NCI-H128 (cell line): ENCODE results near the gene OCA2.
"Not testable (repeated sequence)": the region's sequence is repeated elsewhere in the genome, so short reads cannot be mapped to it uniquely, and the experiment has no call there.

ENCODE experiments used
- DNase-seq: peaks from one replicate; lab custom pipeline; 2025; ENCODE audit not compliant: unreplicated experiment; lab: John Stamatoyannopoulos, UW

The OCA2 gene

GRCh38 chr15:28098766-28099554 is at the start of gene OCA2:
Gene OCA2, minus strand, starts transcription at chr15:28099315. Its CDS starts 17,441 bp downstream, at chr15:28081874.
- no peak for DNase-seq

GRCh38 chr15:28147801-28148200 is 48.7 kb upstream of the OCA2 start:
- no peak for DNase-seq

GRCh38 chr15:28145419-28145818 is 46.3 kb upstream of the OCA2 start:
- not testable (repeated sequence) for DNase-seq

- no peak for DNase-seq
Measured at GRCh38 chr15:28140062-28140461, 40.9 kb upstream of the OCA2 start.

GRCh38 chr15:28137408-28138039 is 38.4 kb upstream of the OCA2 start:
- not testable (repeated sequence) for DNase-seq

- not testable (repeated sequence) for DNase-seq
Measured at GRCh38 chr15:28136236-28136904, 37.3 kb upstream of the OCA2 start.

- DNase-seq, result no peak
Measured at GRCh38 chr15:28133281-28133680, 34.2 kb upstream of the OCA2 start.

- DNase-seq, result no peak
Measured at GRCh38 chr15:28132524-28133275, 33.6 kb upstream of the OCA2 start.

GRCh38 chr15:28131946-28132345 is 32.8 kb upstream of the OCA2 start:
- DNase-seq, result no peak

GRCh38 chr15:28131400-28131799 is 32.3 kb upstream of the OCA2 start:
- no peak for DNase-seq

GRCh38 chr15:28130651-28131050 is 31.5 kb upstream of the OCA2 start:
- no peak for DNase-seq

GRCh38 chr15:28129231-28129848 is 30.2 kb upstream of the OCA2 start:
- no peak for DNase-seq

- DNase-seq, result no peak
Measured at GRCh38 chr15:28128031-28128430, 28.9 kb upstream of the OCA2 start.

- no peak for DNase-seq
Measured at GRCh38 chr15:28127036-28127435, 27.9 kb upstream of the OCA2 start.

GRCh38 chr15:28125673-28126651 is 26.8 kb upstream of the OCA2 start:
- DNase-seq, result no peak

- no peak for DNase-seq
Measured at GRCh38 chr15:28124841-28125240, 25.7 kb upstream of the OCA2 start.

GRCh38 chr15:28123408-28124023 is 24.4 kb upstream of the OCA2 start:
- peak; percentile 7 for DNase-seq

GRCh38 chr15:28122038-28122949 is 23.2 kb upstream of the OCA2 start:
- no peak for DNase-seq
